Activated naive CD8-positive, alpha-beta T cell treated with anti-CD3 and anti-CD28 coated beads for 36 hours (primary cell): ENCODE results near the gene C1QL1. TPM values are rescaled to one million over a fixed set of nuclear protein-coding genes. Genes with fewer than 3 reads are reported as not detected.

Experiments used
- total RNA-seq, 2 experiments: library from RNA; stranded (reverse); gene quantifications; one replicate each; pipeline ENCODE4 v1.2.3, GENCODE V29; 2021

Gene C1QL1
- total RNA-seq, 2 experiments from 2014 or later, result not detected

Other genes starting within 250 kb of the C1QL1 start
- under 1 TPM; 0.10 TPM for gene ADAM11, start 209.3 kb downstream of the C1QL1 start, total RNA-seq
- 1 to 10 TPM; 6.9 to 7.8 TPM for gene GJC1, start 138.0 kb downstream of the C1QL1 start, total RNA-seq
- not detected for gene HIGD1B, start 120.4 kb downstream of the C1QL1 start, total RNA-seq
- gene EFTUD2, start 68.9 kb downstream of the C1QL1 start, total RNA-seq, result 100 to 1,000 TPM; 258 TPM
- not detected for gene GFAP, start 52.8 kb downstream of the C1QL1 start, total RNA-seq
- 10 to 100 TPM; 36.7 to 37.1 TPM for gene KIF18B, start 20.5 kb downstream of the C1QL1 start, total RNA-seq
- 10 to 100 TPM; 29.0 to 31.4 TPM for gene DCAKD, start 83.3 kb upstream of the C1QL1 start, total RNA-seq
- 100 to 1,000 TPM; 168 to 170 TPM for gene NMT1, start 93.0 kb upstream of the C1QL1 start, total RNA-seq
- 1 to 10 TPM; 2.7 to 3.8 TPM for gene PLCD3, start 164.2 kb upstream of the C1QL1 start, total RNA-seq
- gene ACBD4, start 167.4 kb upstream of the C1QL1 start, total RNA-seq, result 1 to 10 TPM; 8.6 to 8.9 TPM
- gene HEXIM1, start 180.2 kb upstream of the C1QL1 start, total RNA-seq, result 10 to 100 TPM; 36.0 to 36.5 TPM
- gene HEXIM2, start 193.6 kb upstream of the C1QL1 start, total RNA-seq, result 1 to 10 TPM; 4.8 to 5.6 TPM